ENCODE results near the gene FOLR1. TPM values are rescaled to one million over a fixed set of nuclear protein-coding genes. Genes with fewer than 3 reads are reported as not detected.

Gene FOLR1
- total and polyA plus RNA-seq, 9 of the 15 experiments (the other 6 are each of a cell fraction or from before 2014, with no cell fraction given), result 0.22 to 2.3 (median 1.0) TPM

- TF ChIP-seq ZBTB5 (IDR thresholded peaks at IDR 0.05) (no peak), KLF1 (tag; IDR thresholded peaks at IDR 0.05) (no peak), SAFB2 (IDR thresholded peaks at IDR 0.05; ENCODE audit: borderline replicate concordance, low read depth, low read length, severe bottlenecking) (no peak), NFRKB (IDR thresholded peaks at IDR 0.05; ENCODE audit: low read depth) (no peak), SMC3 (conservative IDR thresholded peaks at IDR 0.05; ENCODE audit: insufficient read depth, low read depth, low read length) (peak; percentile 56), PHF8 (IDR thresholded peaks at IDR 0.05; ENCODE audit: borderline replicate concordance, low read length) (no peak), TFAP4 (CRISPR knock-in tag; IDR thresholded peaks at IDR 0.05; ENCODE audit: borderline replicate concordance) (peak; percentile 45; the same call in 1 of the 2 replicates), POLR2H (tag; IDR thresholded peaks at IDR 0.05; ENCODE audit: low read depth) (no peak), HDAC1 (IDR thresholded peaks at IDR 0.05) (no peak), CHD7 (IDR thresholded peaks at IDR 0.05; ENCODE audit: low read depth, low read length) (no peak), ZKSCAN1 (IDR thresholded peaks at IDR 0.05; ENCODE audit: low read depth, low read length) (no peak), DDX20 (tag; IDR thresholded peaks at IDR 0.05; ENCODE audit: low read depth) (no peak), USF1 (CRISPR knock-in tag; IDR thresholded peaks at IDR 0.05) (no peak)
Observed at GRCh38 chr11:72238040-72238450, 46.1 kb downstream of the FOLR1 start (continued).

Data from K562 (cell line).